ENCODE data around the gene ZSCAN5A.
"Not testable (repeated sequence)": the region's sequence is repeated elsewhere in the genome, so short reads cannot be mapped to it uniquely, and the experiment has no call there.

Gene ZSCAN5A

DNA sequence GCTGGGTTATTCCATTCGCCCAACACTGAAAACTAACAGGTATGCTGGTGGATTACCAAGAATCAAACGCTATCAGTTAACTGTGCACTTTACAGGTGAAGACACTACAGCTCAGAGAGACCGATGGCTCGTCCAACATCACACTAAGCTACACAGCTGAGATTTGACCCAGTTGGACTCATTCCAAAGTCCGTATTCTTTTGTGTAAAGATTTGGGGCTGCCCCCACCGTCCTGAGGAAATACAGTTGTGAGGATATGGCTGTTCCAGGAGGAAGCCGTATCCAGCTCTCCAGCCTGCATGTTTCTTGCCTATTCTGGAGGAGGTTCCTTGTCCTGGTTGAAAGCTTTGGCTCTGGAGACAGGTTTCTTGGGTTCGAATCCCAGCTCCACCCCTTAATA is 4.2 kb downstream of the ZSCAN5A start:
- Histone ChIP-seq H3K9ac (ENCODE audit: low read length) (no peak overlapping the region), H3K27ac (ENCODE audit: low read depth, low read length) (no peak overlapping the region), H3K36me3 (ENCODE audit: low read length) (no peaks in the 10 kb centered on the region; the same call in 1 of the 2 replicates), H3K79me2 (ENCODE audit: insufficient read depth, low read length) (no peaks in the 10 kb centered on the region; the same call in 1 of the 2 replicates), H2AFZ (ENCODE audit: low read depth, low read length, severe bottlenecking) (no peak overlapping the region), H3K27me3 (ENCODE audit: low read length) (no peaks in the 10 kb centered on the region), H3K9me3 (ENCODE audit: insufficient read depth, low read length) (no peaks in the 10 kb centered on the region), H3F3A (ENCODE audit: insufficient read depth) (no peaks in the 10 kb centered on the region; the same call in 1 of the 2 replicates), H4K20me1 (ENCODE audit: low read depth, low read length) (no peaks in the 10 kb centered on the region), H3K4me3 (ENCODE audit: insufficient read depth, low read length, poor library complexity, severe bottlenecking) (no peak overlapping the region), H3K4me2 (ENCODE audit: low read depth, low read length, poor library complexity, severe bottlenecking) (no peak overlapping the region), H3K9me2 (replicated peaks; ENCODE audit: insufficient read depth, low read length) (no peaks in the 10 kb centered on the region)
- TF ChIP-seq, protein P1, sequence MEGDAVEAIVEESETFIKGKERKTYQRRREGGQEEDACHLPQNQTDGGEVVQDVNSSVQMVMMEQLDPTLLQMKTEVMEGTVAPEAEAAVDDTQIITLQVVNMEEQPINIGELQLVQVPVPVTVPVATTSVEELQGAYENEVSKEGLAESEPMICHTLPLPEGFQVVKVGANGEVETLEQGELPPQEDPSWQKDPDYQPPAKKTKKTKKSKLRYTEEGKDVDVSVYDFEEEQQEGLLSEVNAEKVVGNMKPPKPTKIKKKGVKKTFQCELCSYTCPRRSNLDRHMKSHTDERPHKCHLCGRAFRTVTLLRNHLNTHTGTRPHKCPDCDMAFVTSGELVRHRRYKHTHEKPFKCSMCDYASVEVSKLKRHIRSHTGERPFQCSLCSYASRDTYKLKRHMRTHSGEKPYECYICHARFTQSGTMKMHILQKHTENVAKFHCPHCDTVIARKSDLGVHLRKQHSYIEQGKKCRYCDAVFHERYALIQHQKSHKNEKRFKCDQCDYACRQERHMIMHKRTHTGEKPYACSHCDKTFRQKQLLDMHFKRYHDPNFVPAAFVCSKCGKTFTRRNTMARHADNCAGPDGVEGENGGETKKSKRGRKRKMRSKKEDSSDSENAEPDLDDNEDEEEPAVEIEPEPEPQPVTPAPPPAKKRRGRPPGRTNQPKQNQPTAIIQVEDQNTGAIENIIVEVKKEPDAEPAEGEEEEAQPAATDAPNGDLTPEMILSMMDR (IDR thresholded peaks at IDR 0.05; ENCODE audit: insufficient read depth, low read length, poor library complexity, severe bottlenecking): no peak
- TF ChIP-seq EZH2phosphoT487 (conservative IDR thresholded peaks at IDR 0.05; ENCODE audit: low read length): no peak

DNA sequence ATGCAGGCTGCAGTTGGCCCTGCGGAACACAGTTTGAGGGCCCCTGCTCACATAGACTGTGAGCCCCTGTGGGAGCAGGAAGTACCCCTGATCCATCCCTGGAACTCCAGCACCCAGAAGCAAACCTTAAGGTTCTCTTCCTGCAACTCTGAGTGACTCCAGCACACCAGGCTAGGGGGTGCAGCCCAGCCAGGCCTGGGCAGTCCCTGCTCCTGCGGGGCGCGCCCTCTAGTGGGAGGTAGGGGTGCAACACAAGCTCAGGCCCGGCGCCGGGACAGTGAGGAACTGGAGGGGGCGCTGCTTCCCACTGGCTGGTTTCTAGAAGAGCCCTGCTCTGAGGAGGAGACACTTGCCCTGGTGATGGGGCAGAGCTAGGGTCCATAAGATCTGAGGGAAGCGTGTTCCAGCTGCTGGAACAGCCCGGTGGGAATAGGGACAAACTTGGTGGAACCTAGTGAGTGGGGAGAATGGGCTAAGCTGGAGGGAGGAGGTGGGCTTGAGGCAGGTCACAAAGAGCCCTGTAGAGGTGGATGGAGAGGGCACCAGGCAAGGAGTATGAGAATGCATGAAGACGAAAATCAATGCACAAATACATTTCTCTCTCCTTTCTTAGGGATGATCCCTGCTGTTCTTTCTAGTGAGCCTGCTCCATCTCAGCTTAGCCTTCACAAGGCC is 5.0 kb downstream of the ZSCAN5A start:
- Histone ChIP-seq H2AFZ (ENCODE audit: low read depth, low read length, severe bottlenecking) (no peak overlapping the region), H3K4me2 (ENCODE audit: low read depth, low read length, poor library complexity, severe bottlenecking) (no peak overlapping the region), H3K27ac (ENCODE audit: low read depth, low read length) (no peak overlapping the region), H3K9me3 (ENCODE audit: insufficient read depth, low read length) (no peaks in the 10 kb centered on the region), H3K36me3 (ENCODE audit: low read length) (no peaks in the 10 kb centered on the region; the same call in 1 of the 2 replicates), H3K4me3 (ENCODE audit: insufficient read depth, low read length, poor library complexity, severe bottlenecking) (no peak overlapping the region), H3K9ac (ENCODE audit: low read length) (no peak overlapping the region), H4K20me1 (ENCODE audit: low read depth, low read length) (no peaks in the 10 kb centered on the region), H3K79me2 (ENCODE audit: insufficient read depth, low read length) (no peaks in the 10 kb centered on the region; the same call in 1 of the 2 replicates), H3K9me2 (replicated peaks; ENCODE audit: insufficient read depth, low read length) (no peaks in the 10 kb centered on the region), H3F3A (ENCODE audit: insufficient read depth) (no peaks in the 10 kb centered on the region; the same call in 1 of the 2 replicates), H3K27me3 (ENCODE audit: low read length) (no peaks in the 10 kb centered on the region)
- TF ChIP-seq, protein P1 (IDR thresholded peaks at IDR 0.05; ENCODE audit: insufficient read depth, low read length, poor library complexity, severe bottlenecking): peak; percentile 100
- no peak for TF ChIP-seq EZH2phosphoT487 (conservative IDR thresholded peaks at IDR 0.05; ENCODE audit: low read length)

DNA sequence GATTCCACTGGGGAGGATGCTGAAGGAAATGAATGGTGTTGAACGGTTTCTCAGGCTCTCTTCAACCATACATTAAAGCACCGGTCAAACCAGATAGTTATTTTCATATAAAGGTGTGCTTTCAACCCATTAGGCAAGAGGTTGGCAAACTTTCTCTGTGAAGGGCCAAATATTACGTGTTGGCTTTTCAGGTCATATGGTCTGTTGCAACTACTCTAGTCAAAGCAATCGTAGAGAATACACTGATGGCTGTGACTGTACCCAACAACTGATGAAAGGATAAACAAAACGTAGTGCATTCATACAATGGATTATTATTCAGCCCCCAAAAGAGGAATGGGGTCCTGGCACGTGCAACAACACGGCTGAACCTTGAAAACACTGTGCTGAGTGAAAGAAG is 5.8 kb downstream of the ZSCAN5A start:
- Histone ChIP-seq H3K9me2 (replicated peaks; ENCODE audit: insufficient read depth, low read length) (no peaks in the 10 kb centered on the region), H3K9ac (ENCODE audit: low read length) (no peak overlapping the region), H3K27ac (ENCODE audit: low read depth, low read length) (no peak overlapping the region), H2AFZ (ENCODE audit: low read depth, low read length, severe bottlenecking) (no peak overlapping the region), H4K20me1 (ENCODE audit: low read depth, low read length) (no peaks in the 10 kb centered on the region), H3K27me3 (ENCODE audit: low read length) (no peaks in the 10 kb centered on the region), H3K36me3 (ENCODE audit: low read length) (no peaks in the 10 kb centered on the region; the same call in 1 of the 2 replicates), H3K4me3 (ENCODE audit: insufficient read depth, low read length, poor library complexity, severe bottlenecking) (no peak overlapping the region), H3K9me3 (ENCODE audit: insufficient read depth, low read length) (no peaks in the 10 kb centered on the region), H3K79me2 (ENCODE audit: insufficient read depth, low read length) (no peaks in the 10 kb centered on the region; the same call in 1 of the 2 replicates), H3F3A (ENCODE audit: insufficient read depth) (no peaks in the 10 kb centered on the region; the same call in 1 of the 2 replicates), H3K4me2 (ENCODE audit: low read depth, low read length, poor library complexity, severe bottlenecking) (no peak overlapping the region)
- TF ChIP-seq, protein P1 (IDR thresholded peaks at IDR 0.05; ENCODE audit: insufficient read depth, low read length, poor library complexity, severe bottlenecking): no peak
- no peak for TF ChIP-seq EZH2phosphoT487 (conservative IDR thresholded peaks at IDR 0.05; ENCODE audit: low read length)

DNA sequence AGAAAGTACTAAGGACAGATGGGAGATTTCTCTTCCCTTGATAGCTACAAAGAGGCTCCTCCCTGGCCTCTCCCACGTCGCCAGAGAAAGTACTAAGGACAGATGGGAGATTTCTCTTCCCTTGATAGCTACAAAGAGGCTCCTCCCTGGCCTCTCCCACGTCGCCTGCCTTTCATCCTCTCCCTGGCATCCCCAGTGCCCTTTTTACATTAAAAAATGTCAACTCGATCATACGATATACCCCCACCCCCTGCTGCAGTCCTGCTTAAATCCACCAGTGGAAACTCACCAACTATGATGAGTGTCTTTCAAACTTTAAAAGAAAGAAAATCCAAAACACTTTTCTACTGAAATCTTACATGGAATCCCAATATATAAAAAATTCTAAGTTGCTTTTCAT is 7.6 kb downstream of the ZSCAN5A start:
- not testable (repeated sequence) for H3K36me3 ChIP-seq (ENCODE audit: low read length); H3K9me3 ChIP-seq (ENCODE audit: insufficient read depth, low read length); H3F3A ChIP-seq (ENCODE audit: insufficient read depth); H3K27me3 ChIP-seq (ENCODE audit: low read length); H3K4me3 ChIP-seq (ENCODE audit: insufficient read depth, low read length, poor library complexity, severe bottlenecking); H3K79me2 ChIP-seq (ENCODE audit: insufficient read depth, low read length); H4K20me1 ChIP-seq (ENCODE audit: low read depth, low read length); H3K27ac ChIP-seq (ENCODE audit: low read depth, low read length); H3K4me2 ChIP-seq (ENCODE audit: low read depth, low read length, poor library complexity, severe bottlenecking); H3K9me2 ChIP-seq (replicated peaks; ENCODE audit: insufficient read depth, low read length); H3K9ac ChIP-seq (ENCODE audit: low read length); H2AFZ ChIP-seq (ENCODE audit: low read depth, low read length, severe bottlenecking)

All from SU-DHL-6 (cell line).